Tibial nerve (tissue), 4 donors: ENCODE data around the gene CDHR5.

Source experiments
- EP300 ChIP-seq, 2 donors: sonication (generic); formaldehyde crosslinking; IDR thresholded peaks; one replicate each; pipeline ENCODE4 v1.6.1; 2017; ENCODE audit warnings: antibody characterized with exemption in 2 of 2, mild to moderate bottlenecking in 1 of 2
- POLR2A ChIP-seq, 2 donors: fragments of 450-650 bp; IDR thresholded peaks; one replicate each; pipeline ENCODE4 v1.6.1; 2017; ENCODE audit warnings: antibody characterized with exemption in 2 of 2, mild to moderate bottlenecking in 2 of 2, moderate library complexity in 2 of 2
- TF ChIP-seq, protein P1 (sequence below), 5 experiments: fragments of 200-600 bp in 3 of 5; fragments of 450-650 bp in 2 of 5; sonication (generic) in 3 of 5; IDR thresholded peaks; one replicate each; pipeline ENCODE4 v1.5.1; 2016 to 2019; ENCODE audit warnings: antibody characterized with exemption in 5 of 5, mild to moderate bottlenecking in 3 of 5, moderate library complexity in 2 of 5

DNA sequence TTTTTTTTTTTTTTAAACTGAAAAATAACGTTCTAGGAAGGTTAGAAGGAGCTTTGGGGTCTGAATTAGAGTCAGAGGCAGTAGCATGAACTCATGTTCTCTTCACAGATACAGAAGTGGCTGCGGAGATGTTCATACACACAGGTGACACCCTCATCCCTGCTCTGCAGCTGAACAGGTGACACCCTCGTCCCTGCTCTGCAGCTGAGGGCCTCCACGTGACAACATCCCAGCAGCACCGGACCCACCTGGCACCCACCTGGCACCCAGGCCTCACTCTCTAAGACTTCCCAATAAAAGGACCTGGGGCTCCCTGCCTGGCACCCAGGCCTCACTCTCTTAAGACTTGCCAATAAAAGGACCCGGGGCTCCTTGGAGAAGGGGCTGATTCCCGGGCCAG is 32.1 kb upstream of the CDHR5 start:
- TF ChIP-seq, protein P1, sequence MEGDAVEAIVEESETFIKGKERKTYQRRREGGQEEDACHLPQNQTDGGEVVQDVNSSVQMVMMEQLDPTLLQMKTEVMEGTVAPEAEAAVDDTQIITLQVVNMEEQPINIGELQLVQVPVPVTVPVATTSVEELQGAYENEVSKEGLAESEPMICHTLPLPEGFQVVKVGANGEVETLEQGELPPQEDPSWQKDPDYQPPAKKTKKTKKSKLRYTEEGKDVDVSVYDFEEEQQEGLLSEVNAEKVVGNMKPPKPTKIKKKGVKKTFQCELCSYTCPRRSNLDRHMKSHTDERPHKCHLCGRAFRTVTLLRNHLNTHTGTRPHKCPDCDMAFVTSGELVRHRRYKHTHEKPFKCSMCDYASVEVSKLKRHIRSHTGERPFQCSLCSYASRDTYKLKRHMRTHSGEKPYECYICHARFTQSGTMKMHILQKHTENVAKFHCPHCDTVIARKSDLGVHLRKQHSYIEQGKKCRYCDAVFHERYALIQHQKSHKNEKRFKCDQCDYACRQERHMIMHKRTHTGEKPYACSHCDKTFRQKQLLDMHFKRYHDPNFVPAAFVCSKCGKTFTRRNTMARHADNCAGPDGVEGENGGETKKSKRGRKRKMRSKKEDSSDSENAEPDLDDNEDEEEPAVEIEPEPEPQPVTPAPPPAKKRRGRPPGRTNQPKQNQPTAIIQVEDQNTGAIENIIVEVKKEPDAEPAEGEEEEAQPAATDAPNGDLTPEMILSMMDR (IDR thresholded peaks at IDR 0.05), result no peak
- TF ChIP-seq POLR2A (IDR thresholded peaks at IDR 0.05) (no peak), EP300 (IDR thresholded peaks at IDR 0.05) (no peak)
